Upper lobe of left lung (tissue), 4 donors: ENCODE results near the gene REM1.

Source experiments
- CTCF ChIP-seq, 6 experiments: fragments of 450-650 bp in 4 of 6; fragments of 200-600 bp in 2 of 6; sonication (generic) in 2 of 6; IDR thresholded peaks; one replicate each; pipeline ENCODE4 v1.5.1; 2016 to 2019; ENCODE audit warnings: antibody characterized with exemption in 6 of 6
- POLR2A ChIP-seq, 4 donors: fragments of 450-650 bp; IDR thresholded peaks; one replicate each; pipeline ENCODE4 v1.5.1; 2016 to 2017; ENCODE audit warnings: antibody characterized with exemption in 4 of 4, mild to moderate bottlenecking in 2 of 4

GRCh38 chr20:31475472-31476293, 595 bp downstream of the REM1 start:
- no peak for TF ChIP-seq CTCF (IDR thresholded peaks at IDR 0.05)
- TF ChIP-seq POLR2A (IDR thresholded peaks at IDR 0.05) = no peak
